Stimulated activated naive CD4-positive, alpha-beta T cell (primary cell): ENCODE measurements around the gene MRPS34.

Experiments
- DNase-seq, 6 experiments: peaks; one replicate each; lab custom pipeline; 2025; lab: John Stamatoyannopoulos, UW

MRPS34 gene

DNA sequence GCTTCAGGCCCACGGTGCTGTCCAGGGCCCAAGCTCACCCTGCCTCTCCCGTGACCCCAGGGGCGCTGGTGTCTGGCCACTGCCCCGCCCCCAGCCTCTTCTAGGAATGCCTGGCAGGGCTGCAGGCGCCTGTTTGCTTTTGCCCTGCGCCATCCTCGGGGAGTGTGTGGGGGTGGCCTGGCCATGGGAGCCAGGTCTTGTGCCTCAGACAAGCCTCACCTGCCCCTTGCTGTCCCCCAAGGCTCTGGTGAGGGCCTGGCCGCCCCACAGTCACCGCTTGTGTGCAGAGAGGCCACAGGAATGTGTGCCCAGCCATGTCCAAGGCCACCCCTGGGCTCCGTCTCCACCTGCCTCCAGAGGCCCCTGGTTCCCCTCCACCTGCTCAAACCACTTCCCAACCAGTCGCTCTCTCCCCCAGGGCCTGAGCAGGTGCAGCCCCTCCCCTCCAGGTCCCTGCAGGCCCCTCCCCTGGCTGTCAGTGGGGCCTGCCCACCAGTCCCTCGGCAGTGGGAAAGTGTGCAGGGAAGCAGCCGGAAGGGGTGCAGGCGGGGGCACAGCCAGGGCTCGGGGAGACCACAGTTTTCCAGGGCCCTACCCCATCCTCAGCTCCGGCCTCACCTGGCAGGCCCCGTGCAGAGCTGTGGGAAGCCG, 21.4 kb upstream of the MRPS34 start:
- DNase-seq = no peak

GRCh38 chr16:1793578-1794220, 20.8 kb upstream of the MRPS34 start, which contains the start of gene IGFALS:
TSS of gene IGFALS (minus strand) at chr16:1793705. CDS start at chr16:1793652, 53 bp downstream.
- DNase-seq = no peak

DNA sequence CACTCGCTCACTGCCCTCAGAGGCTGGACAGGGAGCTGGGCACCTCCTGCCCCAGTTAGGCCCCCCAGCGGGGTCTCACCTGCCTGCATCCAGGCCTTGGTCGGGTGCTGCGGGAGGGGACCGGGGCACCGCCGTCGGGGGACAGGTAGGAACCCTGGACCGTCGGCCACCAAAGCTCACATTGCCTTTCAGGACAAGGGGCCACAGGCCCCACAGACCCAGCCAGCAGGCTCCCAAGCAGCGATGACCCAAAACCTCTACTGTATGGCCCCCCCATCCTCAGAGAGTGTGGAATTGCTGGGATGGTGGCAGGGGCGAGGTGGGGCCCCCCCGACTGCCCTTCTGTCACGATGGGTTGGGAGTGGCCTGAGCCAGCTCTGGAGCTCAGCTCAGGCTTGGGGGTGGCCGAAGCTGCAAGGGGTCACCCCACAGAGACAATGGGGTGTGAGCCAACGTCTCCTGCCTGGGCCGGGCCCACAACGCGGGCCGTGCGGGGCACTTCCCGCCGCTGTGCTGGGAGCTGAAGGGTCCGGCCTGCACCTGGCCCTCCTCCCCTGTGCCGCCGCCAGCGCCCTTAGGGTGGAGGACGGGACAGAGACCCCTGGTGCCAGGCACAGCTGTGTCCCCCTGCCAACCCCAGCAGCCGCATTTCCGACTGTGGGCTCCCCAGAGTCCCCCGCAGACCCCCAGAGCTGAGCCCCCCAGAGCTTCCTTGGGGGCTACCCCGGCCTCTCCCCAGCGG, 20.1 kb upstream of the MRPS34 start:
- DNase-seq = no peak

- no peak for DNase-seq
These were observed 19.2 kb upstream of the MRPS34 start for GRCh38 chr16:1791943-1792812.

DNA sequence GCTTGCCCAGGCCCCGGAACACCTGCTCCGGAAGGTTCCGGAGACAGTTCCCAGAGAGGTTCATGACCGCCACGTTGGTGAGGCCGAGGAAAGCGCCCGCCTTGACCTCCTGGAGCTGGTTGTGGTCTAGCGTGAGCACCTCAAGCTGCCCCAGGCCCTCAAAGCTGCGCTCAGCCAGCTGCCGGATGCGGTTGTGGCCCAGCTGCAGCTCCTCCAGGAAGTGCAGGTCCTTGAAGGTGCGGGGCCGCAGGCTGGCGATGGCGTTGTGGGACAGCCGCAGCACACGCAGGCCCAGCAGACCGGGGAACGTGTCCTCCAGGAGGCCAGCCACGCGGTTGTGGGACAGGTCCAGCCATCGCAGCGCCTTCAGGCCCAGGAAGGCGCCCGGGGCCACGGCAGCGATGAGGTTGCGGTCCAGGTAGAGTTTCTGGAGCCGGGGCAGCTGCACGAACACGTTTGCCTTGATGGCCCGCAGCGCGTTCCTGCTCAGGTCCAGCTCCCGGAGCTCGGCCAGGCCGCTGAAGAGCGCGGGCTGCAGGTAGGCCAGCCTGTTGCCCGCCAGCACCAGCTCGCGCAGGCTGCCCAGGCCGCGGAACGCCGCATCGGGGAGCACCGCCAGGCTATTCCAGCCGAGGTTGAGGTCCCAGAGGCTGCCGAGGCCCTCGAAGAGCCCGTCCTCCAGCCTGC, 18.5 kb upstream of the MRPS34 start:
- no peak for DNase-seq

GRCh38 chr16:1790611-1791255, 17.8 kb upstream of the MRPS34 start:
- no peak for DNase-seq

DNA sequence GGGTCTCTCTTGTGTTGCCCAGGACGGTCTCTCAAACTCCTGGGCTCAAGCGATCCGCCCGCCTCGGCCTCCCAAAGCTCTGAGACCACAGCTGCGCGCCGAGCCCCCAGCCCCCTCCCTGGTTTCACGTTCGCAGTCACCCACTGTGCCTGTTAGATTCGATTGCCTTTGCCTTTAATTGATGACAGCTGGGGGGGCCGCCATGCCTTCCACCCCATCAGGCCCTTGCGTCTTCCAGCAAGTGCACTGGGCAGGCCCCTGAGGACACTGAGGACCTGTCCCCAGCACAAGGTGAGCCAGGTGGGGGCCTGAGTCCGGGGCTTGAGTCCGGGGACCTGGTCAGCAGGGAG, 17.3 kb upstream of the MRPS34 start:
- DNase-seq = no peak

- DNase-seq = no peak
These were observed 16.7 kb upstream of the MRPS34 start for GRCh38 chr16:1789643-1790045.

- no peak for DNase-seq
These were observed 15.8 kb upstream of the MRPS34 start for GRCh38 chr16:1788708-1789100.

DNA sequence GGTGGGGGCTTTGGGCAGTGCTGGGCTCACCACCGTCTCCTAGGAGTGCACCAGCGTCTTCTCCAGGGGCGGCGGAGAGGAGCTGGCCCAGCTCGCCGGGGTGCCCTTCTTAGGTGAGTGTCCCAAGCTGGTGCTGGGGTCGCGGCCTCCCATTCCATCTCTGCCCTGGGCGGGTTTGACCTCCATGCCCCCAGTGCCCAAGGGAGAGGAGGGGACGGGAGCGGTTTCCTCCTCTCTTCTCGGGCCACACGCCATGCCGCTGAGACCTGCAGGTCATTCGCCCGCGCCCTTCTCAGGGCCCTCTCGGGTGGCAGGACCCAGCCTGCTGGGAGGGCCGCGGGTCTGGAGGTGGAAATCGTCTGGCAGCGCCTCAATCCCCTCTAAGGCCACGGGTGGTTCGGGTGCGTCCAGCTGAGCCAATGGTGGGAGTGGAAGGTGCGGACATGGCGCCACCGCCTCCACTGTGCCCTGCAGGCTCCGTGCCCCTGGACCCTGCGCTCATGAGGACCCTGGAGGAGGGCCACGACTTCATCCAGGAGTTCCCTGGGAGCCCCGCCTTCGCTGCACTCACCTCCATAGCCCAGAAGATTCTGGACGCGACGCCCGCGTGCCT, 15.3 kb upstream of the MRPS34 start:
- DNase-seq = no peak

DNA sequence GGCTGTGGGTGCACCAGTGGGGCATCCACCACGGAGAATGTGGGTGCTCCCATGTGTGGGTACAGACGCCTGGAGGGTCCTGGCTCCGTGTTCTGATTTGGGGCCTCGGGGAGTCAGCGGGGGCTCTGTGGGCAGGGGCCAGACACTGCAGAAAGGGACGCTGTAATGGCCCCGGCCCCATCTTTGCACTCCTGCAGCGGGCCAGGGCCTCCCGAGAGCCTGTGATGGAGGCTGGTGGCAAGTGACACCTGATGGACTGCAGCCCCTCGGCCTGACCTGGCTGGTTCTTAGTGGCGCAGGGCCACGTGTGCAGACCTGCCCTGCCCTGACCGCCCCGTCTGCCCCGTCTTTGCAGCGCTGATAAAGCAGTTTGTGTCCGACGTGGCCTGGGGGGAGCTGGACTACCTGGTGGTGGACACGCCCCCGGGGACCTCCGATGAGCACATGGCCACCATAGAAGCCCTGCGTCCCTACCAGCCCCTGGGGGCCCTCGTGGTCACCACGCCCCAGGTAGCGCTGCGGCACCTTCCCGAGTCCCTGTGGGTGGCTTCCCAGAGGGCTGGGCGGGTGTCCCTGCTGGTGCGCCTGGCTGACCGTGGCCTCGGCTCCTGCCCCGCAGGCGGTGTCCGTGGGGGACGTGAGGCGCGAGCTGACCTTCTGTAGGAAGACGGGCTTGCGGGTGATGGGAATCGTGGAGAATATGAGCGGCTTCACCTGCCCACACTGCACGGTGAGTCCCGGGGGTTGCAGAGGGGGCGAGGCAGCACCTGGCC, 14.6 kb upstream of the MRPS34 start:
- DNase-seq = no peak

DNA sequence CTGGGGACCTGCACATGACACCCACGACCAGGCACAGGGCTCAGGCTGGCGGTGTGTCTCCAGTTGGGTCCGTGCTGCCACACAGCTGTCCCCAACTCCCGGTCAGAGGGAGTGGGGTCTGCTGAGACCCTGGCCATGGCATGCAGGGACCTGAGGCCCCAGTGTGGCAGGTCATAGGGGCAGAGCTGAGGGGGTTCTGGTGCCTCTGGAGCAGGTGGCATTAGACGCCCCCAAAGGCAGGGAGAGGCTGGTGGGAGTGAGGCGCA, 14.1 kb upstream of the MRPS34 start:
- DNase-seq = no peak

GRCh38 chr16:1786242-1787055, 13.5 kb upstream of the MRPS34 start:
- no peak for DNase-seq

- no peak for DNase-seq
These were observed 12.9 kb upstream of the MRPS34 start for GRCh38 chr16:1785846-1786170.

- DNase-seq = no peak
These were observed 12.3 kb upstream of the MRPS34 start for GRCh38 chr16:1784977-1785845.

DNA sequence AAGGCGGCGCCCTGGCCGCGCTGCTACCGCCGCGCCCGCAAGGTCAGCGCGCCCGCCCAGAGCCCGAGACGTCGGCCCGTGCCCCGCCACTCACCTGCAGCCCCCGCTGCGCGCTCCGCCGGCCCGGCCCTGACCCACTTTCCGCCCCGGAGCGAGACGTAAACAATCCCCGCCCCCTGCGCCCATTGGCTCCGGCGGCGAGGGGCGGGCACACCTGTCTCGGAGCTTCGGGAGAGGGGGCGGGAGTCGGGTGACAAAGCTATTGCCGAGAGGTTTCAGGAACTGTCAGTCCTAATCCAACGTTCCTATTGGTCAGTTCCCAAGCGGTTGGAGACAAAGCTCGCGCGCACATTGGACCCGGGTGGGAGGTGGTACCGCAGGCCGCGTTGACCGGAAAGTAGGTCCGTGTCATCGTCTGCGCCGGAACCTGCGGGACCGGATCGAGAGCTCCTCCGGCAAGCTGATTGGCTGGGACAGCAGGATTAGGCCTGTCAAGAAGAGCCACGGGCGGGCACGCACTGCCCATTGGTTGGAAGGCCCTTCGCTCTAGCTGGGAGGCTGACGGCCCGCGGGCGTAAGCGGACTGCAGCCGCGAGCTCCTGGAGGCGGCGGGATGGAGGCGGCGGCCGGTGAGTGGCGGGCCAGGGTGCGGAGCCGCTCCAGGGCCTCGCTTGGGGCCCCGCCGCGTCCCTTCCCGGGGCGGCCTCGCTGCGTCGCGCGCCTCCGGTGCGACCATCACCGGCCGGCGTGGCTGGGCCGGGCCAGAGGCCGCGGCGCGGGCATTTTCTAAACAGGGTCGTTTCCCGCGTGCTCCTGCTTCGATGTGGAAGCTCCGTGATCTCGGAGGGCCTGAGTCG, 9.7 kb upstream of the MRPS34 start, which contains the start of the genes NUBP2 and SPSB3:
NUBP2 (plus strand) TSS at position 553 of the 857 bp plus-strand sequence; CDS start at position 614, 61 bp downstream.
SPSB3 (minus strand) TSS at position 164 of the 857 bp plus-strand sequence. CDS start 1,088 bp downstream, outside the sequence.
- DNase-seq = peak; percentile 94 to 99 (median 97)

DNA sequence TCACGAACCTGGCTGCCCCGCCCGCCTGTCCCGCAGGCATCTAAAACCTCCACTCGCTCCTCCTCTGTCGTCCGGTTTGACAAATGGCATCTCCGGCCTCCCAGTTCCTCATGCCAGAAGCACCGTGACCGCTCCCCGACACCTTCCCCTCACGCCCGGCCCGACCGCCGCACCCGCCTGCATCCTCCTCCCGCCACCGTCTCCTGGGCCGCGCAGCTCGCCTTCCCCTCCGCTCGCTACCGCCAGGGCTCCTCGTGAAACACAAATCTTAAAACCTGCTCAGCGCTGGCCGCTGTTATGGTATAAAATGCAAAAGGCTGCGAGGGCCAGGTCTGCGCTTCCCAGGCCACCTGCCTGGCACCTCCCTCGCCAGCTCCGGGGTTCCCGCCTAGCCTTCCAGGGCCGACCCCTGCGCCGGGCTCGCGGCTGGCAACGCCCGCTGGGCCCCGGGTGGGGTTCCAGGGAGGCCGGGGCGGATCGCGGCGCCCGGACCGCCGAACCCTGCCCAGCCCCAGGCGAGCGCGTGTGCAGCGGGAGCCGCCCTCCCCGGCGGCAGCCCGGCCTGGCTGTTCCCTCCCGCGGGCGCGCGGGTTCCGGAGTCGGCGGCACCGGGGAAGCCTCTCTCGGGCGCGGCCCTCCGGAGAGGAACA, 8.9 kb upstream of the MRPS34 start:
- DNase-seq = peak in 4 of 6 experiments; percentile 47 to 63 (median 54)
